ENCODE data around the gene TMEM38A.

Gene TMEM38A

DNA sequence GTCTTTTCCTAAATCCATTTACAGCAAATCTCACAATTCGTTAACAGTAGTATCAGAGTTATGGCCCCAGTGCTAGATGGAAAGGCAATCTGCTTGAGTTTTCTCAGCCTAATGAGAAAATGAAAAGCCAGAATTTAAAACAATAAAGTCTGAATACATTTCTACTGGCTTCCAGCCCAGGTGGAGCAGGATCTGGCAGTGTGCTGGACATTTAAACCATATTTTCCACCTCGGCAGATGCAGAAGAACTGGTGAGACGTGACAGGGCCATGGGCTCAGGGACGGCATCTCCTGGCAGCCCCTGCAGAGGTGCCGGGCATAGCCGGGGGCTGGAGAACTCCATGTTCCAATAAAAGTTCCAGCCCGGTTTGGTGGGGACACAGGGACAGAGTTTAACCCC, 8.1 kb upstream of the TMEM38A start:
- TF ChIP-seq, protein P1, sequence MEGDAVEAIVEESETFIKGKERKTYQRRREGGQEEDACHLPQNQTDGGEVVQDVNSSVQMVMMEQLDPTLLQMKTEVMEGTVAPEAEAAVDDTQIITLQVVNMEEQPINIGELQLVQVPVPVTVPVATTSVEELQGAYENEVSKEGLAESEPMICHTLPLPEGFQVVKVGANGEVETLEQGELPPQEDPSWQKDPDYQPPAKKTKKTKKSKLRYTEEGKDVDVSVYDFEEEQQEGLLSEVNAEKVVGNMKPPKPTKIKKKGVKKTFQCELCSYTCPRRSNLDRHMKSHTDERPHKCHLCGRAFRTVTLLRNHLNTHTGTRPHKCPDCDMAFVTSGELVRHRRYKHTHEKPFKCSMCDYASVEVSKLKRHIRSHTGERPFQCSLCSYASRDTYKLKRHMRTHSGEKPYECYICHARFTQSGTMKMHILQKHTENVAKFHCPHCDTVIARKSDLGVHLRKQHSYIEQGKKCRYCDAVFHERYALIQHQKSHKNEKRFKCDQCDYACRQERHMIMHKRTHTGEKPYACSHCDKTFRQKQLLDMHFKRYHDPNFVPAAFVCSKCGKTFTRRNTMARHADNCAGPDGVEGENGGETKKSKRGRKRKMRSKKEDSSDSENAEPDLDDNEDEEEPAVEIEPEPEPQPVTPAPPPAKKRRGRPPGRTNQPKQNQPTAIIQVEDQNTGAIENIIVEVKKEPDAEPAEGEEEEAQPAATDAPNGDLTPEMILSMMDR (IDR thresholded peaks at IDR 0.05; ENCODE audit: low read depth, low read length) = no peak
- no peak overlapping the region for H3K4me3 ChIP-seq (ENCODE audit: low read depth, low read length)

DNA sequence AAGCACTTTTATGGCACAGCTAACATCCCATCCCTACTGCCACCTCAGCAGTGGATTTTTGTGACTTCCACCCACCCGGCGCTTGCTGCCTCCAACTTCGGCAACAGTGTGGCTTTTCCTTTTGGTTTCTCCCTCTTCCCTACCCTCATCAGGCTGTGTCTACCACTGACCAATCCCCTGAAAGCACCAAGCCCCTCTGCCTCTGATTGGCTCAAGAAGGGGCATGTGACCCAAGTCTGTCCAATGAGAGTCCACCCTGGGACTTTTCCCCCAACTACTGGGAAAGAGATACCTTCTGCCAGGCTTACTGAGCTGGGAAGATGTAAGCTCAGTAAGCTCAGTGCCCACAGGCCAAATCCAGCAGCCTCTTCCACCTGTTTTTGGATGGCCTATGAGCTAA, 6.8 kb upstream of the TMEM38A start:
- TF ChIP-seq, protein P1 (IDR thresholded peaks at IDR 0.05; ENCODE audit: low read depth, low read length) = no peak
- H3K4me3 ChIP-seq (ENCODE audit: low read depth, low read length) = no peak overlapping the region

DNA sequence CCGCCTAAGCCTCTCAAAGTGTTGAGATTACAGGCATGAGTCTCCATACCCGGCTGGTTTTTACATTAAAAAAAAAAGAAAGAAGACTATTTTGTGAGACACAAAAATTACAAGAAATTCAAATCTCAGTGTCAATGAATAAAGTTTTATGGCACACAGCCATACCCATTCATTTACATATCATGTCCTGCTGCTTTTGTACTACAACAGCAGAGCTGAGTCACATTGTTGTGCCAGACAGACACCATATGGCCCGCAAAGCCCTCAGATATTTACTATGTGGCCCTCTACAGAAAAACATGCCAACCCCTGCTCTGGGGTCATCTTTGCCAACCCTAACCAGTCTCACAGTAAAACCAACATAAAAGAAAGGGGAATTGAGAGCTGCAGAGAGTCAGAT, 6.3 kb upstream of the TMEM38A start:
- TF ChIP-seq, protein P1 (IDR thresholded peaks at IDR 0.05; ENCODE audit: low read depth, low read length) = no peak
- no peak overlapping the region for H3K4me3 ChIP-seq (ENCODE audit: low read depth, low read length)

DNA sequence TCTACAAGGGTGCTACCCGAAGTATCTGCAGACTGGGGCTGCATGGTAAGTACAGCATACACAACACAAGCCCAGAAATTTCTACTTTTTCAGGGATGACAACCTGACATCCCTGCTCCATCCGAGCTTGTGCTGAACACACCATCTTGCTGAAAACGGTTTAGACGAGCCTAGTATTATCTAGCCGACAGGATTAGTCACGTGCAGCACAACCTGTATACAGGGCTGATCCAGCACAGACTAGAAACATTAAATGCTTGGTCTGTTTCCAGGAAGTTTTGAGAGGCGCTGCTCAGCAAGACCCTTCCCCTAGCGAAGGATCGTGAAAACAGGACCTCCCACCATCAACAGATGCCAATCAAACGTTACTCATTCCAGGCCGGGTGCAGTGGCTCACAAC, 5.2 kb upstream of the TMEM38A start:
- TF ChIP-seq, protein P1 (IDR thresholded peaks at IDR 0.05; ENCODE audit: low read depth, low read length) = no peak
- no peak overlapping the region for H3K4me3 ChIP-seq (ENCODE audit: low read depth, low read length)

DNA sequence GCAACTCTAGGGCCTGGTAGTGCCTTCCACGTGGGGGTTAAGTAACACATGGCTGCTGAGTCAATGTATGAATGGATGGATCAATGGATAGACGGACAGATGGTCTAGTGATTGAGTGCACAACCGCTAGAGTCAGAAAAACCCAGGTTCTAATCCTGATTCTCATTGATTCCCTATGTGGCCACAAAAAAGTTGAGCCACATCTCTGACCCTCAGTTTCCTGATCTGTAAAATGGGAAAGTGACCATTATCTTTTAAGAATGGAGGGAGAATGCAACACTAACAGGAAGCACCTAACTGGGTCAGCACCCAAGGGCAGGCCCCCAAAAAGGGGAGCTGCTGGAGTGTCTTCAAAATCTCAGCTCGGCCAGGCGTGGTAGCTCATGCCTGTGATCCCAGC, 3.6 kb upstream of the TMEM38A start:
- TF ChIP-seq, protein P1 (IDR thresholded peaks at IDR 0.05; ENCODE audit: low read depth, low read length) = no peak
- no peak overlapping the region for H3K4me3 ChIP-seq (ENCODE audit: low read depth, low read length)

DNA sequence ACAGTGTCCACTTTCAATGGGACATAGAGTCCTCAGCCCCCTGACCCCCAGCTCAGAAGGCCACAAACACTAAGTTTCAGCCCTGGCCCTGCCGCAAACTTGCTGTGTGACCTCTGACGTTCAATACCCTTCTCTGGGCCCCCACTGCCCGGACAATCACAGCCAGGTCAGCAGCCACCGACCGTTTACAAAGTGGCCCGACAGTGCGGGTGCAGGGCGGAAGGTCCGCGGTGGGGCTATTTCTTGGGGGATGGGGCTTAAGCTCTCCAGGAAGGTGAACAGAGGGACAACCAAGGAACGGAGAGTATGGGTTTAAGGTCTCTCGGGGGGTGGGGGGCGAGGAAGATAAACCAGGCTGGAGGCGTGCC, 1.5 kb upstream of the TMEM38A start:
- TF ChIP-seq, protein P1 (IDR thresholded peaks at IDR 0.05; ENCODE audit: low read depth, low read length) = no peak
- H3K4me3 ChIP-seq (ENCODE audit: low read depth, low read length) = peak overlapping the region; percentile 73

DNA sequence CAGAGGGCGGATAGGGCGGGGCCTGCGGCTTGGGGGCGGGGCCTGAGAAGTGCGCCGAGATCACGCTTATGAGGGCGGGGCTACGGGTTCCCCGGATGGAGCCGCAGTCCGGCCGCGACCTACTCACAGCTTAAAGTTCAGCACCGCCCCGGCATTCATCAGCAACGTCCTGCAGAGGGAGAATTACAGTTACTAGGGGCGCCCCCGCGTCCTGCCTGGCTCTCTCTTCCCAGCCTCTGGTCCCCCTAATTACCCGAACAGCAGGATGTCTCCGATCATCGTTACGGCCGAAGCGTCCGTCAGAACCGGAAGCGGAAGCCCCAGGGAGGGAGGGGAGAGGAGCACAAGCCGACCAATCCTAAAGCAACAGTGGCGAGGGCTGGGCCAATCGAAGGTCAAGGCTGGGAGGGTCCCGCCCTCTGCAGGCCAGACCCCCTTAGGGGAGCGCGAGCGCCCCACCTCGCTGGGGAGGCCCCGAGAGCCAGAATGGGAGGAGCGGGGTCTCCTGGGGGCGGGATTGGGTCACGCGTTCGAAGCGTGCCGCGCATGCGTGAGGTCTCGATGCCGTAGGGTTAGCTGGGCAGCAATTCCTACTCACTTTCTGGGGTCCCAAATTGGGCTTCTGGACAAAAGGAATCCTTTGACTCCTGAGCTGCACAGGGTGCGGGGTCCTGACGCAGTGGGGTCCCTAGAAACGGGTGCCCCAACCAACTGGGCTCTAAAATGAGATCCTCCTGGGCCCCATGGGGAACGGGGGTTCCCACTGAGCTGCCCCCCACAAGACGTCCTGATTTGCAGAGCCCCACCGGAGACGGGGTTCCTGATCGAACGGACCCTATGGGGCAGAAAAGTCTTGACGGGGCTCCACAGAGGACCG, 869 bp upstream of the TMEM38A start, which contains the start of gene SMIM7:
TSS of gene SMIM7 (minus strand) at position 313 of the 877 bp plus-strand sequence. CDS start at position 279, 34 bp downstream.
- TF ChIP-seq, protein P1 (IDR thresholded peaks at IDR 0.05; ENCODE audit: low read depth, low read length) = no peak
- peak within 1 kb of the TSS; percentile 73 for H3K4me3 ChIP-seq (ENCODE audit: low read depth, low read length)

All from WI38 (cell line).